ENCODE measurements around the gene TSPAN12. TPM values are rescaled to one million over a fixed set of nuclear protein-coding genes. Genes with fewer than 3 reads are reported as not detected.
A peak's percentile ranks its signal among the peaks of the same experiment; 100 is the strongest.

TSPAN12 gene
- total and polyA plus RNA-seq, 9 donors: 0.50 to 58.0 (median 4.2) TPM

DNA sequence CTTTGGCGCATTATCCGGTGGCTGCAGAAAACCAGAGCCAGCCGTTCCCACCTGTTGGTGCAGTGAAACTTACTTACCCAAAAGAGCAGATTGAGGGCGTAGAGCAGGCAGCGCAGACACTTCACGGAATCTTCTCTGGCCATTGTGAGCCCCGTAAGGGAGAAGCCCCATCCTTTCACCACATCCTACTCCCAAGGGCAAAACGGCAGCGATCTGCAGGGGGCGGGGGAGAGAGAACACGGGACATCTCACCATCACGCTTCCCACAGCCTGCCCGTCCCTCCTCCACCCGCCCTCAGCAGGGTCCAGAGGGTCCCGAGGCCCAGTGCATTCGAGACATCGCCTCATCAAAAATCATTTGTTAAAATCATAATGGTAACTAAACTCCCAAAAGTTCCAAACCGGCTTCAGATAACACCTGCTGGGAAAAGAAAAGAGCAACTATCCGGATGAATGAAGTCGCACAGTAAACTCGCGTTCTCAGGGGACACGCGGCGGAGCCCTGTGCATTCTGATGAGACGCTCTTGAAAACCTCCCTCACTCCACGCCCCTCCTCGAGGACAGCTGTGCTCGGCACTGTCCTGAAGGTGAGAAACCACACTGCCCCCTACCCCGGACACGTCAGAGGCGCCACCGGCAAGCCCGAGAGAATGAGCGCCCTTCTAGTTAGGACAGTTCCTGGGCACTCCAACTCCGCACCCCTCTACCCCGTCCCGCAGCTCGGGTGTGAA is 1.2 kb downstream of the TSPAN12 start:
- Histone ChIP-seq H3K4me3 (peak overlapping the region; percentile 69), H3K27ac (no peak overlapping the region)
- WGBS, 3 donors: 1% methylated on average over 34 to 39 of the region's 39 CpGs

GRCh38 chr7:120856198-120856597 is 1.7 kb downstream of the TSPAN12 start:
- Histone ChIP-seq H3K4me3 (no peak overlapping the region), H3K9me3 (no peaks in the 10 kb centered on the region), H3K27me3 (no peaks in the 10 kb centered on the region), H3K36me3 (no peaks in the 10 kb centered on the region), H3K4me1 (ENCODE audit: insufficient read depth) (peaks cover 3% of the 10 kb centered on the region), H3K27ac (no peak overlapping the region)
- DNase-seq: no peak
- TF ChIP-seq POLR2A (IDR thresholded peaks at IDR 0.05): no peak
- TF ChIP-seq EP300 (IDR thresholded peaks at IDR 0.05): no peak
- TF ChIP-seq, protein P1, sequence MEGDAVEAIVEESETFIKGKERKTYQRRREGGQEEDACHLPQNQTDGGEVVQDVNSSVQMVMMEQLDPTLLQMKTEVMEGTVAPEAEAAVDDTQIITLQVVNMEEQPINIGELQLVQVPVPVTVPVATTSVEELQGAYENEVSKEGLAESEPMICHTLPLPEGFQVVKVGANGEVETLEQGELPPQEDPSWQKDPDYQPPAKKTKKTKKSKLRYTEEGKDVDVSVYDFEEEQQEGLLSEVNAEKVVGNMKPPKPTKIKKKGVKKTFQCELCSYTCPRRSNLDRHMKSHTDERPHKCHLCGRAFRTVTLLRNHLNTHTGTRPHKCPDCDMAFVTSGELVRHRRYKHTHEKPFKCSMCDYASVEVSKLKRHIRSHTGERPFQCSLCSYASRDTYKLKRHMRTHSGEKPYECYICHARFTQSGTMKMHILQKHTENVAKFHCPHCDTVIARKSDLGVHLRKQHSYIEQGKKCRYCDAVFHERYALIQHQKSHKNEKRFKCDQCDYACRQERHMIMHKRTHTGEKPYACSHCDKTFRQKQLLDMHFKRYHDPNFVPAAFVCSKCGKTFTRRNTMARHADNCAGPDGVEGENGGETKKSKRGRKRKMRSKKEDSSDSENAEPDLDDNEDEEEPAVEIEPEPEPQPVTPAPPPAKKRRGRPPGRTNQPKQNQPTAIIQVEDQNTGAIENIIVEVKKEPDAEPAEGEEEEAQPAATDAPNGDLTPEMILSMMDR (IDR thresholded peaks at IDR 0.05): no peak
- intact Hi-C loops (cut with DNase I): no loop called here
- WGBS, 3 donors: 55 to 56% (median 56%) methylated on average over 5 of the region's 5 CpGs

More for the DNA sequence above, 1.2 kb downstream of the TSPAN12 start:
- Histone ChIP-seq H3K27me3 (no peaks in the 10 kb centered on the region), H3K9me3 (no peaks in the 10 kb centered on the region), H3K36me3 (no peaks in the 10 kb centered on the region), H3K4me1 (ENCODE audit: insufficient read depth) (peaks cover 3% of the 10 kb centered on the region)
- DNase-seq: peak in 3 of 5 donors; percentile 18 to 34 (median 25)
- TF ChIP-seq, protein P1 (IDR thresholded peaks at IDR 0.05): no peak
- intact Hi-C loops (cut with DNase I): no loop called here

DNA sequence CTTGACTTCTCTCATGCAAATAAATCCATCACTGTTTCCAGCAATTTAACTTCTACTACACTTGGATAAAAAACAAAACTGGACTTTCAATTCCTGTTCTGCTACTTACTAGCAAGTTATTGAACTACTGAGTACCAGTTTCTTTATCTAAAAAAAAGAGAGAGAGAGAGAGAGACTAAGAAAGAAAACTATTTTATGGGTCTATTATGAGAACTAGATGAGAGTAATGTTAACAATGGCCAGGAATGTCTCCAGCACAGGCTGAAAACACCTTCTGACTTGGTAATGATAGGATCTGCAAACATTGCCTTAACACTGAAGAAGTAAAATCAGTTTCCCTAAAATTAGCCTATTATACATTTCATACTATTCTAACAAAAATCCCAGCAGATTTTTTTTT is 5.2 kb downstream of the TSPAN12 start:
- Histone ChIP-seq H3K27me3 (no peaks in the 10 kb centered on the region), H3K4me1 (ENCODE audit: insufficient read depth) (peaks cover 3% of the 10 kb centered on the region), H3K36me3 (no peaks in the 10 kb centered on the region), H3K4me3 (no peak overlapping the region), H3K27ac (no peak overlapping the region), H3K9me3 (no peaks in the 10 kb centered on the region)
- intact Hi-C loops (cut with DNase I): no loop called here
- DNase-seq: no peak
- no peak for TF ChIP-seq POLR2A (IDR thresholded peaks at IDR 0.05)
- TF ChIP-seq, protein P1 (IDR thresholded peaks at IDR 0.05): no peak
- TF ChIP-seq EP300 (IDR thresholded peaks at IDR 0.05): no peak

- WGBS, 3 donors: 83 to 92% (median 91%) methylated on average over 2 of the region's 2 CpGs
- no peak overlapping the region for H3K27ac ChIP-seq
- TF ChIP-seq, protein P1 (IDR thresholded peaks at IDR 0.05): no peak
- TF ChIP-seq POLR2A (IDR thresholded peaks at IDR 0.05) (no peak), EP300 (IDR thresholded peaks at IDR 0.05) (no peak)
- H3K4me1 ChIP-seq (ENCODE audit: insufficient read depth): no peaks in the 10 kb centered on the region
- no peaks in the 10 kb centered on the region for H3K36me3 ChIP-seq
- no peaks in the 10 kb centered on the region for H3K27me3 ChIP-seq
- intact Hi-C loops (cut with DNase I): no loop called here
- H3K4me3 ChIP-seq: no peak overlapping the region
- H3K9me3 ChIP-seq: no peaks in the 10 kb centered on the region
- DNase-seq: no peak
Observed at GRCh38 chr7:120843109-120843508, 14.8 kb downstream of the TSPAN12 start.

Data from ovary (tissue), 9 donors.